Karpas-422 (cell line): ENCODE measurements around the gene CHMP4A. TPM values are rescaled to one million over a fixed set of nuclear protein-coding genes. Genes with fewer than 3 reads are reported as not detected.

ENCODE experiments used
- DNase-seq: peaks from one replicate; pipeline ENCODE4 v3.0.0-alpha.2; 2015
- H2AFZ ChIP-seq: fragments of 200-600 bp; sonication (generic); 2 replicates; pipeline ENCODE4 v1.6.1; 2014; ENCODE audit warnings: antibody characterized with exemption, low read length, mixed read lengths
- H3K27ac ChIP-seq: fragments of 200-600 bp; sonication (generic); 2 replicates; pipeline ENCODE4 v1.5.1; 2014; ENCODE audit warnings: mild to moderate bottlenecking, low read length, moderate library complexity
- H3K27me3 ChIP-seq: fragments of 200-600 bp; sonication (generic); 2 replicates; pipeline ENCODE4 v1.6.1; 2014; ENCODE audit warnings: low read length, mixed read lengths
- H3K36me3 ChIP-seq: fragments of 200-600 bp; sonication (generic); 2 replicates; pipeline ENCODE4 v1.6.1; 2014; ENCODE audit warnings: low read length, mixed read lengths; ENCODE audit not compliant: insufficient read depth
- H3K4me1 ChIP-seq: fragments of 200-600 bp; sonication (generic); 2 replicates; pipeline ENCODE4 v1.6.1; 2014; ENCODE audit warnings: mild to moderate bottlenecking, low read length, mixed read lengths
- H3K4me2 ChIP-seq: fragments of 200-600 bp; sonication (generic); 2 replicates; pipeline ENCODE4 v1.6.1; 2014; ENCODE audit warnings: low read length, low read depth, mild to moderate bottlenecking; ENCODE audit not compliant: poor library complexity, severe bottlenecking
- H3K4me3 ChIP-seq: fragments of 200-600 bp; sonication (generic); 2 replicates; pipeline ENCODE4 v1.5.1; 2014; ENCODE audit warnings: mild to moderate bottlenecking, antibody characterized with exemption, low read length, mixed read lengths
- H3K79me2 ChIP-seq: fragments of 200-600 bp; sonication (generic); 2 replicates; pipeline ENCODE4 v1.6.1; 2014; ENCODE audit warnings: mild to moderate bottlenecking, low read length, mixed read lengths
- H3K9ac ChIP-seq: fragments of 200-600 bp; sonication (generic); 2 replicates; pipeline ENCODE4 v1.6.0; 2014; ENCODE audit warnings: low read length
- H3K9me2 ChIP-seq: fragments of 200-600 bp; sonication (generic), shearing (Covaris generic); replicated peaks from 2 replicates; pipeline ENCODE4 v1.6.0; 2014; ENCODE audit warnings: mild to moderate bottlenecking, low read length, moderate library complexity; ENCODE audit not compliant: insufficient read depth
- H3K9me3 ChIP-seq: fragments of 300-700, 200-600 bp; sonication (generic); 2 replicates; pipeline ENCODE4 v1.6.1; 2014; ENCODE audit warnings: low read length, mixed read lengths
- H4K20me1 ChIP-seq: fragments of 200-600 bp; sonication (generic); 2 replicates; pipeline ENCODE4 v1.6.1; 2014; ENCODE audit warnings: mild to moderate bottlenecking, antibody characterized with exemption, low read length, low read depth; ENCODE audit not compliant: insufficient read depth
- total RNA-seq: library from RNA; depleted of rRNA; stranded (reverse); fragments of >200 nt; shearing (Covaris generic); gene quantifications from 2 replicates; pipeline ENCODE4 v1.2.3, GENCODE V29; 2014; ENCODE audit warnings: low replicate concordance

CHMP4A gene
- total RNA-seq, 1 experiment from 2014 or later = 36.8 TPM

DNA sequence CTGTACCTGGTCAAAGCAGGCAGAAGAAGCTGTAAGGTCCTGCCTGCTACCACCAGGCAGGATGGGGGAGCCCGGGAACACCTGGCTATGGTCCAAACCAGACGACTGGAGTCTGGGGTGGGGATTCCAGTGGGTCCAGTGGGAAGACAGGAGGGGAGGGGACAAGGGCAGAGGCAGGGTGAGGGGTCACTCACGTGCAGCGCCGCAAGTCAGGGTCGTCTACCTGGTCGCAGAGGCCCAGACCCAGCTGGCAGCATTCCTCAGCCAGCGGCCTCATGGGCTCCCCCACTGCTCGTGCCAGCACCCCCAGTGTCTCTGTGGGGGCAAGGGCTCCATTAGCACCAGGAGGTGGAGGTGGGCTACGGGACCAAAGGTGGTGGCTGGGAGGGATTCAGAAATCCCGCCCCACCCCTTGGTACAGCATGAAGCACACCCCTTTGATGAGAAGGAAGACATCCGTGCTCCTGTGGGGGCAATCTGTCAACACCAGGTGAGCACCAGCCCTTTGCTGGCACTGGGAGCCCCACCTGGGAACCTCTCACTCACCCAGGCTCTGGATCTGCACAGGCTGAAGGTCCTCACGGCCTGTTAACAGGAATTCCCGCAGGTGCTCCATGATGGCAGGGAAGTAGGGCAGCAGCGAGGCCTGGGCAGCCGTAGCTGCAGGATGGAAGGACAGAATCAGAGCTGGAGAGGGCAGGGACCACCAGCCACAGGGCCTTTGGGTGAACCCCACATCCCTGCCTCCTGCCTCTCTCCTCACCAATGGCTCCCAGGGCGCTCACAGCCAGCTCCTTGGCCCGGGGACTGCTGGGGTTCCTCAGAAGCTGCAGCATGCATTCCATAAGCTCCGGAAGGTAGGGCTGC lies 29.0 kb downstream of the CHMP4A start:
- Histone ChIP-seq H3K27ac (no peak overlapping the region), H3K9ac (no peak overlapping the region), H3K9me3 (no peaks in the 10 kb centered on the region), H3K27me3 (no peaks in the 10 kb centered on the region), H4K20me1 (0 out of 2 replicates have a peak, but pooled peaks cover 4% of the 10 kb centered on the region), H3K9me2 (no peaks in the 10 kb centered on the region), H3K36me3 (peaks cover 24% of the 10 kb centered on the region), H3K4me3 (no peak overlapping the region), H3K4me1 (peaks cover 18% of the 10 kb centered on the region), H3K79me2 (peaks cover 26% of the 10 kb centered on the region), H3K4me2 (no peak overlapping the region), H2AFZ (no peak overlapping the region)
- DNase-seq = no peak

- H3K27ac ChIP-seq = no peak overlapping the region
- H3K4me2 ChIP-seq = no peak overlapping the region
- H3K27me3 ChIP-seq = no peaks in the 10 kb centered on the region
- H3K9me3 ChIP-seq = no peaks in the 10 kb centered on the region
- H3K4me1 ChIP-seq = peaks cover 12% of the 10 kb centered on the region
- peaks cover 22% of the 10 kb centered on the region for H3K79me2 ChIP-seq
- H3K4me3 ChIP-seq = no peak overlapping the region
- H3K36me3 ChIP-seq = peaks cover 34% of the 10 kb centered on the region
- no peak for DNase-seq
- 0 out of 2 replicates have a peak, but pooled peaks cover 4% of the 10 kb centered on the region for H4K20me1 ChIP-seq
- H2AFZ ChIP-seq = no peak overlapping the region
- no peaks in the 10 kb centered on the region for H3K9me2 ChIP-seq
- H3K9ac ChIP-seq = no peak overlapping the region
Observed at GRCh38 chr14:24183014-24183481, 30.2 kb downstream of the CHMP4A start.

DNA sequence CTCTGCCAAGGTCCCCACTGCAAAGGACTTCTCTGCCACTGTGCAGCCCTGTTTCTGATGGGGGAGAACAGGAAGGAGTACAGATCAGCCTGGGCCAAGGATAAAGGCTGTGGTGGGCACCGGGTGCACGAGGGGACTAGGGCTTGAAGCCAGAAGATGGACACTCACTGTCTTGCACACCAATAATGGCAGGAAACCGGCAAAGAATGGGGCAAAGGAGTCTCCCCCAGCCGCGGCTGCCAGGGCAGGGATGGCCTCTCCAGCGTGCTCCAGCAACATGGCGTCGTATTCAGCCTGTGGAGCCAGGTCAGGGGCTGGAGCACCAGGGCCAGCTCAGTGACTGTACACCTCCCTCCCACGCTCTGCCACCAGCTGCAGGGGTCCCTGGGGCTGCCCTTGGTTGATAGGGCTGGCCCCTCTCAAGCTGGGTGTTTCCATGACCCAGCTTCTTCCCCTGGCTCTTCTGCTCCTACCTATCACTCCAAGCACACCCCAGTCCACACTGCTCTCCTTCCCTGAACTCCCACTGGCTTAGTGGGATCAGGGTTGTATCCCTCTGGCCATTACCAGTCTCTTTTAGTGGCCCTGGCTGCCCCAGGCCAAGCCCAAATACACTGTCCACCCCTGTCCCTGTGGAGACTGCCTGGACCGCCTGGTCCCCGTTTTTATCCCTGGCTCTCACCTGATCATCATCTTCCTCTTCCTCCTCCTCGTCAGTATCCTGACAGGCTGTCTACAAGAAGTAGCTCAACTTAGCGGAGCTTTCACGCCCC lies 31.0 kb downstream of the CHMP4A start:
- no peak overlapping the region for H3K4me3 ChIP-seq
- H3K27ac ChIP-seq = no peak overlapping the region
- H3K27me3 ChIP-seq = no peaks in the 10 kb centered on the region
- H3K4me2 ChIP-seq = no peak overlapping the region
- 0 out of 2 replicates have a peak, but pooled peaks cover 4% of the 10 kb centered on the region for H4K20me1 ChIP-seq
- H2AFZ ChIP-seq = no peak overlapping the region
- H3K9ac ChIP-seq = no peak overlapping the region
- no peaks in the 10 kb centered on the region for H3K9me3 ChIP-seq
- H3K9me2 ChIP-seq = no peaks in the 10 kb centered on the region
- no peak for DNase-seq
- peaks cover 5% of the 10 kb centered on the region for H3K4me1 ChIP-seq
- peaks cover 14% of the 10 kb centered on the region for H3K79me2 ChIP-seq
- H3K36me3 ChIP-seq = peaks cover 39% of the 10 kb centered on the region

DNA sequence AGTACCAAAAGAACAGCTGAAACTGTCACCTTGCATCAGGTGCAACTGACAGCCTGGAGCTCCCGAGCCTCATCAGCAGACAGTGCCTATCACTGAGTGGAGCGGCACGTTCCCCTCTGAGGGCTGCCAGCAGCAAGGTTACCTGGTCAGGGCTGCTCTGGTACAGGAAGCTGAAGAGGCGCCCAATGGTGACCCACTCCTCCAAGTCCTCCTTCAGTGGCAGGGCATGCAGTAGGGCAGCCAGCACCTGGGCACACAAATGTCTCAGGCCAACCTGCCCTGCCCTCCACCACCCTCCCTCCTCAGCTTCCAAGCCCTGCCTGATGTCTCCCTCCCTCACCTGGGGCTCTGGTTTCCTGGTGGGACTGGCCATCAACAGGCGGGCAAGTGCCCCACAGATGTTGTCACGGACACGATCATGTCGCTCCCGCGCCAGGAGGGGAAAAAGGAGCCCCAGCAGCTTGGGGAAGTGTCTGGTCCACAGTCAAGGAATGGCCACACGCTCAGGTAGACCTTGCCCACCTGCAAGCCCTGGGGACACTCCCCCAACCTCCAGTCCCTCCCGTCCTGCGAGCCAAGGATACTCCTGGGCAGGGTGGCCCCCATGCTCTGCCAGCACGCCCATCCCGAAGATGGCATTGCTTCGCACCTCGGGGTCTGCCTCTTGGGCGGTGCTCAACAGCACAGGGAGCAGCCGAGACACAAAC lies 31.8 kb downstream of the CHMP4A start:
- no peak overlapping the region for H3K4me2 ChIP-seq
- H3K9me3 ChIP-seq = no peaks in the 10 kb centered on the region
- H3K4me3 ChIP-seq = no peak overlapping the region
- 0 out of 2 replicates have a peak, but pooled peaks cover 4% of the 10 kb centered on the region for H4K20me1 ChIP-seq
- H3K9me2 ChIP-seq = no peaks in the 10 kb centered on the region
- peaks cover 45% of the 10 kb centered on the region for H3K36me3 ChIP-seq
- H3K27me3 ChIP-seq = no peaks in the 10 kb centered on the region
- H3K27ac ChIP-seq = no peak overlapping the region
- no peak for DNase-seq
- H3K79me2 ChIP-seq = peaks cover 6% of the 10 kb centered on the region; the same call in 1 of the 2 replicates
- no peak overlapping the region for H2AFZ ChIP-seq
- H3K9ac ChIP-seq = no peak overlapping the region
- no peaks in the 10 kb centered on the region for H3K4me1 ChIP-seq

DNA sequence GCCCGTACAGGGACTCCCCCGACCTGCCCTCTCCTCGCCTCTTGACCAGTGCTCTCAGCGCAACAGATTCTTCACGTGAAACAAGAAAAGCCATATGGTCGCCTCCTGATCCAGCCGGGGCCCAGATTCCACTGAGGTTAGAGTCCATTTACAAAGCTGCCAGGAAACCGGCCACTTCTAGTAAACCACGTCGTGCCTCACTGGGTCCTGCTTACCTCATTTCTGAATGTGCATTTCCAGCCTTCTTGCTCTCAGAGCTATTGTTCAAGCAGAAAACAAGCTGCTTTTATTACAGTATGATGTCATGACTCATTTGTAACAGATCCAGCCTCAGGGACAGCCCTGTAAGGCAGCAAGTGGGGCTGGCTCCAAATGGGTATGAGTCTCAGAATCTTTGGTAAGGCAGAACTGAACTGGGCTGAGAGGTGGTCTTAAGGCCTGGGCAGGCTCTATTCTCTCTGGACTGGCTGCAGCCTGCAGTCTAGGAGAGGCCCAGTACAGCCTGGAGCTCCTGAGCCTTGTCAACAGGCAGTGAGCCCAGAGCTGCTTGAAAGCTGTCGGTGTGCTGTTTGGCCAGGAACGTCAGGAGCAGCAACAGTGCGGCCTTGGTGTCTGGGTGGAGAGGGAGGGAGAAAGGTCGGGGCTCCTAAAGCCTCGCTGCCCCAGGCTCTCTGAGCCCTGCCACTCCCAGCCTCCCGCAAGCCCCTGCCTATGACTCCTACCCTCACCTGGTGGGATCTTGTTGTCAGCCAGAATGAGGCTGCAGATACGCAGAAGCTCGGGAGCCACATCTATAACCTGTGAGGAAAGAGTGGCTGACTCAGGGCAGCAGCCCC lies 33.1 kb downstream of the CHMP4A start:
- Histone ChIP-seq H3K4me2 (no peak overlapping the region), H3K27me3 (no peaks in the 10 kb centered on the region), H3K79me2 (no peaks in the 10 kb centered on the region), H3K4me3 (no peak overlapping the region), H3K9me3 (no peaks in the 10 kb centered on the region), H2AFZ (no peak overlapping the region), H4K20me1 (0 out of 2 replicates have a peak, but pooled peaks cover 4% of the 10 kb centered on the region), H3K9ac (no peak overlapping the region), H3K9me2 (no peaks in the 10 kb centered on the region), H3K36me3 (peaks cover 32% of the 10 kb centered on the region), H3K4me1 (no peaks in the 10 kb centered on the region), H3K27ac (no peak overlapping the region)
- DNase-seq = no peak

GRCh38 chr14:24179294-24179960 lies 33.9 kb downstream of the CHMP4A start:
- peaks cover 32% of the 10 kb centered on the region for H3K36me3 ChIP-seq
- no peaks in the 10 kb centered on the region for H3K9me3 ChIP-seq
- no peak overlapping the region for H3K4me3 ChIP-seq
- H3K27me3 ChIP-seq = no peaks in the 10 kb centered on the region
- H3K27ac ChIP-seq = no peak overlapping the region
- no peaks in the 10 kb centered on the region for H3K79me2 ChIP-seq
- no peak overlapping the region for H3K4me2 ChIP-seq
- H2AFZ ChIP-seq = no peak overlapping the region
- 0 out of 2 replicates have a peak, but pooled peaks cover 4% of the 10 kb centered on the region for H4K20me1 ChIP-seq
- no peaks in the 10 kb centered on the region for H3K9me2 ChIP-seq
- H3K9ac ChIP-seq = no peak overlapping the region
- no peak for DNase-seq
- no peaks in the 10 kb centered on the region for H3K4me1 ChIP-seq
